Stomach (tissue), 9 donors: ENCODE data around the gene NPTX1. TPM values are rescaled to one million over a fixed set of nuclear protein-coding genes. Genes with fewer than 3 reads are reported as not detected.

ENCODE experiments used
- DNase-seq, 2 donors: peaks; one replicate each; pipeline versions ENCODE4 v3.0.0 to v3.0.0-alpha.2; 2013 to 2019
- H3K27ac ChIP-seq, 5 donors: fragments of 200-600 bp in 4 of 5; sonication (generic) in 4 of 5; one replicate each; pipeline ENCODE4 v1.5.1; 2013 to 2019; ENCODE audit warnings: mild to moderate bottlenecking in 1 of 5, moderate library complexity in 1 of 5
- H3K27me3 ChIP-seq, 3 donors: fragments of 200-600 bp; sonication (generic); one replicate each; pipeline ENCODE4 v1.5.1; 2017 to 2019; ENCODE audit warnings: mixed run types in 1 of 3
- H3K36me3 ChIP-seq, 4 donors: fragments of 200-600 bp; sonication (generic); 1 replicate in 3 of 4; 2 replicates in 1 of 4; pipeline ENCODE4 v1.5.1; 2016 to 2019
- H3K4me1 ChIP-seq, 4 donors: fragments of 200-600 bp; sonication (generic); one replicate each; pipeline ENCODE4 v1.5.1; 2016 to 2019
- H3K4me3 ChIP-seq, 4 donors: fragments of 200-600 bp; sonication (generic) in 3 of 4; one replicate each; pipeline ENCODE4 v1.5.1; 2016 to 2019; ENCODE audit warnings: mild to moderate bottlenecking in 1 of 4
- H3K9me3 ChIP-seq, 4 donors: fragments of 200-600 bp; sonication (generic); one replicate each; pipeline ENCODE4 v1.5.1; 2016 to 2019
- EP300 ChIP-seq: sonication (generic); formaldehyde crosslinking; IDR thresholded peaks from one replicate; pipeline ENCODE4 v1.6.1; 2017; ENCODE audit warnings: antibody characterized with exemption
- POLR2A ChIP-seq, 4 donors: fragments of 450-650 bp; IDR thresholded peaks; one replicate each; pipeline ENCODE4 v1.6.1; 2016; ENCODE audit warnings: antibody characterized with exemption in 4 of 4, control low read depth in 2 of 4, mild to moderate bottlenecking in 1 of 4, moderate library complexity in 1 of 4
- POLR2AphosphoS5 ChIP-seq, 3 donors: sonication (generic); formaldehyde crosslinking; IDR thresholded peaks; one replicate each; pipeline ENCODE4 v1.6.1; 2016; ENCODE audit warnings: antibody characterized with exemption in 3 of 3
- WGBS, 5 donors: extraction: QIAGEN DNeasy Blood & Tissue Kit in 3 of 5; methylation state at CpG; one replicate each; pipeline versions ENCODE4 v1.1.5 to v1.1.7; 2013 to 2018; 5-methylcytosine and 5-hydroxymethylcytosine counted together
- intact Hi-C: fragments of 100-400 bp; cut with DNase I; formaldehyde crosslinking; loops from one replicate; pipeline ENCODE4 v1.15.1; 2023; ENCODE audit warnings: low total_unique reads
- polyA plus RNA-seq, 3 donors: library from polyadenylated mRNA; stranded (reverse); fragments of 200-250 nt; gene quantifications; one replicate each; pipeline ENCODE4 v1.2.3, GENCODE V29; 2013
- total RNA-seq, 5 donors: library from RNA; depleted of rRNA; stranded (reverse); fragments of >200 nt; gene quantifications; one replicate each; pipeline versions ENCODE4 v1.1.0 to v1.2.3, GENCODE V29; 2014 to 2016
- TF ChIP-seq, protein P1 (sequence below), 7 experiments: fragments of 450-650 bp in 4 of 7; fragments of 200-600 bp in 3 of 7; sonication (generic) in 3 of 7; IDR thresholded peaks; one replicate each; pipeline ENCODE4 v1.5.1; 2016 to 2019; ENCODE audit warnings: antibody characterized with exemption in 7 of 7, control low read depth in 2 of 7, mild to moderate bottlenecking in 1 of 7
- donor health status: healthy with polysubstance abuse.
- donor health status: Bipolar disorder and iron deficiency.
- donor health status: healthy.

The NPTX1 gene
- total and polyA plus RNA-seq, 8 donors: 0.31 to 9.3 (median 2.0) TPM; not detected in 1

DNA sequence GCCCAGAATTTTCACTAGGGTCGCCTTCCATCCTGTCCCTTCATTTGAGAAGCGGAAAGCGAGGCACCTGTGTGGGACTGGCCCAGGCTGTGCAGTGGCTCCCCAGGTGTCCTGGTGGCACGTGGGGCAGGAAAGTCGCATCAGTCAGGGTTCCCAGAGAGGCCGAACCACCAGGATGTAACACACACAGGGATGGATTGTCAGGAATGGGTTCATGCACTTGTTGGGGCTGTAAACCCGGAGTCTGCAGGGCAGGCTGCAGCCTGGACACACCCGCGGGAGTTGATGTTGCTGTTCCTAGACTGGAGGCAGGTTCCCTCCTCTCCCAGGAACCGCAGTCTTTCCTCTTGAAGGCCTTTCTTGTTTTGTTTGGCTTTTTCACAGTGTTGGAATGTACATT, 37.5 kb upstream of the NPTX1 start:
- no peak overlapping the region for H3K4me3 ChIP-seq
- H3K4me1 ChIP-seq: no peaks in the 10 kb centered on the region
- H3K27me3 ChIP-seq: peaks cover 0 to 49% (median 16%) of the 10 kb centered on the region in 3 donors
- H3K27ac ChIP-seq: no peak overlapping the region
- TF ChIP-seq POLR2AphosphoS5 (IDR thresholded peaks at IDR 0.05): no peak
- TF ChIP-seq, protein P1, sequence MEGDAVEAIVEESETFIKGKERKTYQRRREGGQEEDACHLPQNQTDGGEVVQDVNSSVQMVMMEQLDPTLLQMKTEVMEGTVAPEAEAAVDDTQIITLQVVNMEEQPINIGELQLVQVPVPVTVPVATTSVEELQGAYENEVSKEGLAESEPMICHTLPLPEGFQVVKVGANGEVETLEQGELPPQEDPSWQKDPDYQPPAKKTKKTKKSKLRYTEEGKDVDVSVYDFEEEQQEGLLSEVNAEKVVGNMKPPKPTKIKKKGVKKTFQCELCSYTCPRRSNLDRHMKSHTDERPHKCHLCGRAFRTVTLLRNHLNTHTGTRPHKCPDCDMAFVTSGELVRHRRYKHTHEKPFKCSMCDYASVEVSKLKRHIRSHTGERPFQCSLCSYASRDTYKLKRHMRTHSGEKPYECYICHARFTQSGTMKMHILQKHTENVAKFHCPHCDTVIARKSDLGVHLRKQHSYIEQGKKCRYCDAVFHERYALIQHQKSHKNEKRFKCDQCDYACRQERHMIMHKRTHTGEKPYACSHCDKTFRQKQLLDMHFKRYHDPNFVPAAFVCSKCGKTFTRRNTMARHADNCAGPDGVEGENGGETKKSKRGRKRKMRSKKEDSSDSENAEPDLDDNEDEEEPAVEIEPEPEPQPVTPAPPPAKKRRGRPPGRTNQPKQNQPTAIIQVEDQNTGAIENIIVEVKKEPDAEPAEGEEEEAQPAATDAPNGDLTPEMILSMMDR (IDR thresholded peaks at IDR 0.05): no peak
- TF ChIP-seq POLR2A (IDR thresholded peaks at IDR 0.05): no peak
- TF ChIP-seq EP300: no peak
- no peaks in the 10 kb centered on the region for H3K9me3 ChIP-seq
- intact Hi-C loops: no loop called here
- no peak for DNase-seq
- H3K36me3 ChIP-seq: no peaks in the 10 kb centered on the region
- WGBS, 5 donors: 39 to 62% (median 43%) methylated on average over 9 to 10 of the region's 10 CpGs

DNA sequence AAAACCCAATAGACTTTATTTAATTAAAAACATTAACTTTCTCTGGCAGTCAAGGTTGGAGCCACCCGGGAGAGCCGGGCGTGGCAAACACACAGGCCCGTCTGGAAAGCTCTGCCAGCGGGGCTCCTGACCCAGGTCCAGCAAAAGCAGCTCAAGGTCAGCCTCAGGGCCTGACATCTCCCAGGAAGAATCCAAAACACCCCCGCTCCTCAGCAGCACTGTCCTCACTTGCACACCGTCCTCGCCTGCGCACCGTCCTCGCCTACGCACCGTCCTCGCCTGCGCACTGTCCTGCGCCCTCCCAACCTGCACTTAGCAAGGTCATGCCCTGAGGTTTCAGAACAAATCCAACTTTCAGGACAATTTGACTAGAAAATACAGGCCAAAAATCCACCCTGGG, 36.8 kb upstream of the NPTX1 start:
- WGBS, 5 donors: 82 to 85% (median 84%) methylated on average over 16 of the region's 16 CpGs
- no peak overlapping the region for H3K27ac ChIP-seq

DNA sequence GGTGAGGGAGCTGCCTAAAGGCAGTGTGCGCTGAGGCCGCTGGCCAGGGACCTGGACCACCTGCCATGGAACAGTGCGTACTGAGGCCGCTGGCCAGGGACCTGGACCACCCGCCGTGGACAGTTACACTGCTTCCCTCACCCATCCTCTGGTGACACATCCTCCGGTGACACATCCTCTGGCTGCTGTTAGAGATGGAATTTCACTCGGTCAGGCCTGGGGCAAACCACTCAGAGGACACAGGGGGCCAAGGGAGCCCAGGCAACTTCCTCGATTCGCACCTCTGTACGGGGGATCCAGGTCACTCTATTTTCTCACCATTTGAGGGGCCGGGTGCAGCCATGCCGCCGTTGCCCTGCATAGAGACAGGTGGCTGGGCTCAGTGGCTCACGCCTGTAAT, 35.8 kb upstream of the NPTX1 start:
- 73 to 89% (median 84%) methylated on average over 13 to 15 of the region's 15 CpGs for WGBS, 5 donors
- no peak for DNase-seq
- Histone ChIP-seq H3K27ac (no peak overlapping the region), H3K4me3 (no peak overlapping the region), H3K27me3 (peaks cover 0 to 63% (median 16%) of the 10 kb centered on the region in 3 donors), H3K36me3 (no peaks in the 10 kb centered on the region), H3K9me3 (no peaks in the 10 kb centered on the region), H3K4me1 (no peaks in the 10 kb centered on the region)
- TF ChIP-seq, protein P1 (IDR thresholded peaks at IDR 0.05): no peak
- no peak for TF ChIP-seq EP300
- no peak for TF ChIP-seq POLR2AphosphoS5 (IDR thresholded peaks at IDR 0.05)
- intact Hi-C loops: no loop called here

More for the DNA sequence above, 36.8 kb upstream of the NPTX1 start:
- Histone ChIP-seq H3K4me3 (no peak overlapping the region), H3K36me3 (no peaks in the 10 kb centered on the region), H3K9me3 (no peaks in the 10 kb centered on the region), H3K27me3 (peaks cover 0 to 56% (median 16%) of the 10 kb centered on the region in 3 donors), H3K4me1 (no peaks in the 10 kb centered on the region)
- intact Hi-C loops: no loop called here
- DNase-seq: no peak
- no peak for TF ChIP-seq EP300

DNA sequence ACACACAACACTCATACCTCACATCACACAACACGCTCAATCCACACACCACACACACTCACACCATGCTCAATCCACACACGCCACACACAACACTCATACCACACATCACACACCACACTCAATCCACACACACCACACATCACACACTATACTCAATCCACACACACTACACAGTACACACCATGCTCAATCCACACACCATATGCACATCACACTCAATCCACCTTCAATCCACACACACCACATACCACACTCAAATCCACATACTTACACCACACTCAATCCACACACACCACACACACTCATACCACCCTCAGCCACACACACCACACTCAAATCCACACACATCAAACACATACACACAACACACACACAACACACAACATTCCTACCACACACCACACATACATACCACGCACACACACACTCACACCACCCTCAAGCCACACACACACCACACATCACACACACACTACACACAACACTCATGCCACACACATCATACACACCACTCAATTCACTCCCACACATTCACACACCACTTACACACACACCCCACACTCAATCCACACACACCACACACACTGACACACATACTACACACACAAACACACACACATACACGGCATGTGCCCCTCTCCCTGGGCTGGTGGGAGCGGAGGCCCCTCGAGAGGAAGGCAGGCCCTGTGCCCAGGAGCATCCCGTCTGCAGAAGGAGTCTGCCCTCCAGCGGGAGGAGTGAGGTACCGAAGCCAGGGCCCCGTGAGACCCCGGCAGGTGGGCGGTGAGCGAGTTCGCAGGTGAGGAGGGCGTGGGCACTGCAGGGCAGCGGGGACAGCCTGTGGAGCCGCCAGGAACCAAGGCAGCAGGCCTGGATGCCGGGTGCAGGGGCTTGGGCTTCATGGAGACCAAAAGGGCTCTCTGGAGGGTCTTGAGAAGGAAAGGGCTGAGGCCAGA, 35.1 kb upstream of the NPTX1 start:
- no peak overlapping the region for H3K27ac ChIP-seq
- 28 to 53% (median 37%) methylated on average over 15 to 18 of the region's 18 CpGs for WGBS, 5 donors
- H3K4me1 ChIP-seq: no peaks in the 10 kb centered on the region
- no peak overlapping the region for H3K4me3 ChIP-seq
- TF ChIP-seq POLR2A (IDR thresholded peaks at IDR 0.05) (no peak), POLR2AphosphoS5 (IDR thresholded peaks at IDR 0.05) (no peak), EP300 (no peak)
- TF ChIP-seq, protein P1 (IDR thresholded peaks at IDR 0.05): no peak
- no peak for DNase-seq
- peaks cover 0 to 65% (median 16%) of the 10 kb centered on the region in 3 donors for H3K27me3 ChIP-seq
- no peaks in the 10 kb centered on the region for H3K9me3 ChIP-seq
- H3K36me3 ChIP-seq: no peaks in the 10 kb centered on the region
- intact Hi-C loops: no loop called here

DNA sequence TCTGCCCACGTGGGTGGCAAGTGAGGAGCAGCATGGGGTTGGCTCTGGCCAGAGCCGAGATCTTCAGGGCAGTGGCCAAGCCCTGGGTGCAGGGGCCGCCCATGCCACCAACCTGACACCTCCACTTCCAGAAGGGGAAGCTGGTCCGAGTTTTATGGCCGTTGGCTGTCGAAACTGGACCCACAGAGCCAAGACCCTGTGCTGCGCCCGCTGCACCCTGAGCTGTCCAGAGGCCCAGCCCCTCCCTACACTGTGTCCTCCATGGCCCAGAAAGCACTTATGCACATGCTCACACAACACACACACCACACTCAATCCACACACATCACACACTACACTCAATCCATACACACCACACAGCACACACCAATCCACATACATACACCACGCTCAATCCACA, 34.4 kb upstream of the NPTX1 start:
- intact Hi-C loops: no loop called here
- H3K27me3 ChIP-seq: peaks cover 0 to 72% (median 20%) of the 10 kb centered on the region in 3 donors
- H3K9me3 ChIP-seq: no peaks in the 10 kb centered on the region
- TF ChIP-seq POLR2AphosphoS5 (IDR thresholded peaks at IDR 0.05) (no peak), EP300 (no peak), POLR2A (IDR thresholded peaks at IDR 0.05) (no peak)
- TF ChIP-seq, protein P1 (IDR thresholded peaks at IDR 0.05): no peak
- 62 to 83% (median 79%) methylated on average over 8 to 9 of the region's 9 CpGs for WGBS, 5 donors
- H3K4me3 ChIP-seq: no peak overlapping the region
- no peak overlapping the region for H3K27ac ChIP-seq
- H3K36me3 ChIP-seq: no peaks in the 10 kb centered on the region
- no peaks in the 10 kb centered on the region for H3K4me1 ChIP-seq
- DNase-seq: no peak
